Neutrophil (primary cell): ENCODE measurements around the gene PARD6B.

Experiments
- H3K27ac ChIP-seq: fragments of 200-600 bp; sonication (generic); 2 replicates; pipeline ENCODE4 v1.5.1; 2016; ENCODE audit warnings: mild to moderate bottlenecking, moderate library complexity
- H3K27me3 ChIP-seq: fragments of 200-600 bp; sonication (generic); 2 replicates; pipeline ENCODE4 v1.6.0; 2016; ENCODE audit warnings: mild to moderate bottlenecking
- H3K36me3 ChIP-seq: fragments of 200-600 bp; sonication (generic); 2 replicates; pipeline ENCODE4 v1.5.1; 2017
- H3K4me1 ChIP-seq, 2 experiments: fragments of 200-600 bp in 1 of 2; sonication (generic) in 1 of 2; 1 replicate in 1 of 2; 2 replicates in 1 of 2; pipeline versions ENCODE4 v1.5.1 to v1.6.1; 2013 to 2016; ENCODE audit warnings: low read depth in 1 of 2, low read length in 1 of 2, mild to moderate bottlenecking in 1 of 2, moderate library complexity in 1 of 2; ENCODE audit not compliant: control insufficient read depth in 1 of 2, insufficient read depth in 1 of 2
- H3K4me3 ChIP-seq, 2 experiments: fragments of 200-600 bp in 1 of 2; sonication (generic) in 1 of 2; 1 replicate in 1 of 2; 2 replicates in 1 of 2; pipeline ENCODE4 v1.5.1; 2013 to 2016; ENCODE audit warnings: low read depth in 1 of 2, low read length in 1 of 2, mild to moderate bottlenecking in 1 of 2, moderate library complexity in 1 of 2
- H3K9me3 ChIP-seq: fragments of 200-600 bp; sonication (generic); 2 replicates; pipeline ENCODE4 v1.5.1; 2016
- TF ChIP-seq, protein P1 (sequence below): fragments of 200-600 bp; sonication (generic); IDR thresholded peaks from 2 replicates; pipeline ENCODE4 v1.5.1; 2016; ENCODE audit warnings: antibody characterized with exemption

PARD6B gene

DNA sequence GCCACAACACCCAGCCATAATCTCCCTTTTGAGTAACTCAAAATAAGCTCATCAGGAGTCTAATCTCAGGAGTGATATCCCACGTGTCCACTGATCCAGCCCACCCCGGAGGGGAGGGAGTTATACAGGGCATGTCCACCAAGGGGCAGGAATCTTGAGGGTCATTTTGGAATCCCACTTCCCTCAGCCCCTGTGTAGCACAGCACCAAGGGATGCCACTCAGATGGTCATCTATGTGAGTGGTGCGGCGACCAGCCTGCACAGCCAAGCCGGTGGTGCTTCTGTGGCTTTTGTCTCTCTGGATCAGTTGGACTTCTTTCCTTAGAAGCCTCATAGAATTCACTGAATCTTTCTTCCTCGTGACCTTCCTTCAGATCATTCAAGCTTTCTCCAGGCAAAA lies 52.5 kb downstream of the PARD6B start:
- TF ChIP-seq, protein P1, sequence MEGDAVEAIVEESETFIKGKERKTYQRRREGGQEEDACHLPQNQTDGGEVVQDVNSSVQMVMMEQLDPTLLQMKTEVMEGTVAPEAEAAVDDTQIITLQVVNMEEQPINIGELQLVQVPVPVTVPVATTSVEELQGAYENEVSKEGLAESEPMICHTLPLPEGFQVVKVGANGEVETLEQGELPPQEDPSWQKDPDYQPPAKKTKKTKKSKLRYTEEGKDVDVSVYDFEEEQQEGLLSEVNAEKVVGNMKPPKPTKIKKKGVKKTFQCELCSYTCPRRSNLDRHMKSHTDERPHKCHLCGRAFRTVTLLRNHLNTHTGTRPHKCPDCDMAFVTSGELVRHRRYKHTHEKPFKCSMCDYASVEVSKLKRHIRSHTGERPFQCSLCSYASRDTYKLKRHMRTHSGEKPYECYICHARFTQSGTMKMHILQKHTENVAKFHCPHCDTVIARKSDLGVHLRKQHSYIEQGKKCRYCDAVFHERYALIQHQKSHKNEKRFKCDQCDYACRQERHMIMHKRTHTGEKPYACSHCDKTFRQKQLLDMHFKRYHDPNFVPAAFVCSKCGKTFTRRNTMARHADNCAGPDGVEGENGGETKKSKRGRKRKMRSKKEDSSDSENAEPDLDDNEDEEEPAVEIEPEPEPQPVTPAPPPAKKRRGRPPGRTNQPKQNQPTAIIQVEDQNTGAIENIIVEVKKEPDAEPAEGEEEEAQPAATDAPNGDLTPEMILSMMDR, result no peak
- H3K4me3 ChIP-seq, result no peak overlapping the region
- H3K27ac ChIP-seq, result no peak overlapping the region
- H3K9me3 ChIP-seq, result no peaks in the 10 kb centered on the region
- no peaks in the 10 kb centered on the region for H3K27me3 ChIP-seq
- no peaks in the 10 kb centered on the region for H3K36me3 ChIP-seq
- peaks cover 0 to 3% of the 10 kb centered on the region in 2 experiments for H3K4me1 ChIP-seq

DNA sequence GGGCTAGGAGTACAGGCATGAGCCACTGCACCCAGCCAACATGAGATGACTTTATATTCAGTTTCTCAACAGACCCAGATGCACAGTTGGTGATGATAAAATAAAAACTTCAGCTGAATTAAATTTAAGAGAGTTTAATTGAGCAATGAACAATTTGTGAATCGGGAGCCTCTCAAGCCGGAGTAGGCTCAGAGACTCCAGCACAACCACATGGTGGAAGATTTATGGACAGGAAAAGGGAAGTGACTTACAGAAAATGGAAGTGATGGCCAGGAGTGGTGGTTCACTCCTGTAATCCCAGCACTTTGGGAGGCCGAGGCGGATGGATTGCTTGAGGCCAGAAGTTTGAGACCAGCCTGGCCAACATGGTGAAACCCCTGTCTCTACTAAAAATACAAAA lies 53.1 kb downstream of the PARD6B start:
- no peaks in the 10 kb centered on the region for H3K9me3 ChIP-seq
- H3K27me3 ChIP-seq, result no peaks in the 10 kb centered on the region
- H3K4me1 ChIP-seq, result peaks cover 0 to 4% of the 10 kb centered on the region in 2 experiments
- H3K36me3 ChIP-seq, result no peaks in the 10 kb centered on the region
- no peak overlapping the region for H3K27ac ChIP-seq
- H3K4me3 ChIP-seq, result no peak overlapping the region
- TF ChIP-seq, protein P1, result no peak

- H3K36me3 ChIP-seq, result no peaks in the 10 kb centered on the region
Measured at GRCh38 chr20:50786703-50787102, 55.3 kb downstream of the PARD6B start.

DNA sequence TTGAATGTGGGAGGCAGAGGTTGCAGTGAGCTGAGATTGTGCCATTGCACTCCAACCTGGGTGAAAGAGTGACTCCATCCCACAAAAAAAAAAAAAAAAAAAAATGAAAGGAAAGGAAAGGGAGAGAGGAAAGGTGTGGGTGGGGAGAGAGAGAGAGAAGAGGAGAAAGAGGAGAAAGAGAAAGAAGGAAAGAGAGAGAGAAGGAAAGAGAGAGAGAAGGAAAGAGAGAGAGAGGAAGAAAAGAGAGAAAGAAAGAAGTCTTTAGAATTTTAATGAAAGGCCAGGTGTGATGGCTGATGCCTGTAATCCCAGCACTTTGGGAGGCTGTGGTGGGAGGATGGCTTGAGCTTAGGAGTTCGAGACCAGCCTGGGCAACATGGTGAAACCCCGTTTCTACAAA lies 55.8 kb downstream of the PARD6B start:
- Histone ChIP-seq H3K9me3 (no peaks in the 10 kb centered on the region), H3K27ac (no peak overlapping the region), H3K27me3 (no peaks in the 10 kb centered on the region), H3K4me3 (no peak overlapping the region), H3K4me1 (peaks cover 5 to 11% of the 10 kb centered on the region in 2 experiments), H3K36me3 (no peaks in the 10 kb centered on the region)
- TF ChIP-seq, protein P1, result no peak

More at GRCh38 chr20:50786703-50787102, 55.3 kb downstream of the PARD6B start:
- no peak overlapping the region for H3K27ac ChIP-seq
- H3K4me3 ChIP-seq, result no peak overlapping the region
- no peaks in the 10 kb centered on the region for H3K9me3 ChIP-seq
- no peaks in the 10 kb centered on the region for H3K27me3 ChIP-seq
- peaks cover 5 to 11% of the 10 kb centered on the region in 2 experiments for H3K4me1 ChIP-seq
- TF ChIP-seq, protein P1, result no peak

DNA sequence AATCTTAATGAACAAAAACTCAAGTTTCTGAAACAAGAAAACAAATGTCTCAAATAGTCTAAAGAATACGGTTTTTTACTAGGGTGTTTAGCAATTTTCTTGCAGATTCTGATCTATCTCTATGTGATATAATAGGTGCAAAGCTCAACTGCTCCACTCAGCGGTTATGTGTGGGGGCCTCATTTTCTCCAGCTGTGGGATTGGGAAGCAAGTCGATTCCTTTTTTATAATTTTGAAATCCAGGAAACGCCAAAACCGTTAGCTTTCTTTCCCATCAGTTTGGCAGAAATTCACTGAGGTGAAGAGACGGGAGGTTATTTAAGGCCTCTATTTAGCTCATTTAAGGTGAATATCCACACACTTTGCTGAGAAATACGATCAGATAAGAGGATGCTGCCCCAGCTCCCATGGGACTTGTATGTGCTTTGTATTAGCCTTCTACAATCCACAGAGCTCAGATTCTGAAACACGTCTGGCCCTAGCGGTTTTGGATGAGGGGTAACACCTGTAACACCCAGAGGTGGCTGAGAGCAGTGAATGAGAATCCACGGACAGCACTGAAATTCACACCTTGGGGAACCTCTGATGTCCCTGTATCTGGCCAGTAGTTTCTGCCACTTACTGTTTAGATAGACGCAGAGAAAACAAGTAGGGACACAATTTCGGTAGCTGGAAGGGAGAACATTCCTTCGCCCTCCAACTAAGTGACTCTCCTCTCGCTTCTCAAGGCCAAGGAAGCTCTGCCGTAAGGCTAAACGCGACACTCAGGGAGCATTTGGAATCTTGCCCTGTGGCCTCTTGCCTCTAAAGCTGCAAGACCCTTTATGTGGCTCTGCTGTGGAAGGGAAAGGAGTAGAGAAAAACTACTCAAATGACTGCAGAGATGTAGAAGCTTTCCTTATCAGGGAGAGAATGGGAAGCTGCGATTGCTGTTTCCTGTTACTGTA lies 56.9 kb downstream of the PARD6B start:
- no peak overlapping the region for H3K27ac ChIP-seq
- H3K9me3 ChIP-seq, result no peaks in the 10 kb centered on the region
- no peak overlapping the region for H3K4me3 ChIP-seq
- peaks cover 5 to 11% of the 10 kb centered on the region in 2 experiments for H3K4me1 ChIP-seq
- peaks cover 7% of the 10 kb centered on the region for H3K27me3 ChIP-seq
- TF ChIP-seq, protein P1, result no peak
- H3K36me3 ChIP-seq, result no peaks in the 10 kb centered on the region
